A549 (cell line): ENCODE measurements around the gene SAMD13.

Source experiments
- CHD2 ChIP-seq: fragments of 150-350 bp; IDR thresholded peaks from 2 replicates; pipeline ENCODE4 v1.6.1; 2014; ENCODE audit warnings: low read length; ENCODE audit not compliant: partially characterized antibody
- CHD4 ChIP-seq: fragments of 200-600 bp; sonication (generic); IDR thresholded peaks from 2 replicates; pipeline ENCODE4 v1.6.1; 2016; ENCODE audit warnings: antibody characterized with exemption, mild to moderate bottlenecking, borderline replicate concordance
- CTCF ChIP-seq: fragments of >200 bp; sonication (Bioruptor Twin); formaldehyde crosslinking; IDR thresholded peaks from 3 replicates; pipeline ENCODE4 v1.5.1; 2016
- HDAC2 ChIP-seq: fragments of 200-600 bp; sonication (generic); IDR thresholded peaks from 2 replicates; pipeline ENCODE4 v1.6.1; 2016
- JUN ChIP-seq, 2 experiments: fragments of >200 bp; sonication (Bioruptor Twin); formaldehyde crosslinking; IDR thresholded peaks; 2 replicates in 1 of 2; 3 replicates in 1 of 2; pipeline ENCODE4 v1.6.1; 2016 to 2017
- MAZ ChIP-seq: fragments of 150-350 bp; IDR thresholded peaks from 2 replicates; pipeline ENCODE4 v1.6.1; 2014; ENCODE audit warnings: antibody characterized with exemption, low read depth, low read length, borderline replicate concordance
- MYC ChIP-seq: IDR thresholded peaks from 2 replicates; pipeline ENCODE4 v1.6.1; 2012; ENCODE audit warnings: mild to moderate bottlenecking, inconsistent platforms, low read length, improper control_type of control experiment, borderline replicate concordance
- PHF8 ChIP-seq: fragments of 200-600 bp; sonication (generic); IDR thresholded peaks from 2 replicates; pipeline ENCODE4 v1.6.1; 2016; ENCODE audit warnings: low read depth, mild to moderate bottlenecking, antibody characterized with exemption, moderate library complexity, borderline replicate concordance
- POLR2A ChIP-seq: IDR thresholded peaks from 2 replicates; pipeline ENCODE4 v1.6.1; 2012; ENCODE audit warnings: mild to moderate bottlenecking, low read length
- RAD21 ChIP-seq, 2 experiments: fragments of >200 bp in 1 of 2; sonication (Bioruptor Twin) in 1 of 2; formaldehyde crosslinking in 1 of 2; IDR thresholded peaks in 1 of 2; conservative IDR thresholded peaks in 1 of 2; 2 replicates in 1 of 2; 3 replicates in 1 of 2; pipeline ENCODE4 v1.6.1; 2012 to 2018; ENCODE audit warnings: inconsistent platforms in 1 of 2
- RARB ChIP-seq: fragments of 250-450 bp; sonication (Bioruptor Pico); IDR thresholded peaks from 2 replicates; pipeline ENCODE4 v1.8.0; 2021; ENCODE audit warnings: mild to moderate bottlenecking, moderate library complexity
- REST ChIP-seq: fragments of 200-600 bp; sonication (generic); IDR thresholded peaks from 2 replicates; pipeline ENCODE4 v1.6.1; 2016; ENCODE audit warnings: antibody characterized with exemption, mild to moderate bottlenecking, moderate library complexity
- RNF2 ChIP-seq: fragments of 200-600 bp; sonication (generic); IDR thresholded peaks from 2 replicates; pipeline ENCODE4 v1.6.1; 2016; ENCODE audit warnings: low read depth, mild to moderate bottlenecking, antibody characterized with exemption, moderate library complexity, borderline replicate concordance
- SMC3 ChIP-seq: fragments of >200 bp; sonication (Bioruptor Twin); formaldehyde crosslinking; IDR thresholded peaks from 3 replicates; pipeline ENCODE4 v1.6.1; 2018; ENCODE audit warnings: inconsistent platforms

- TF ChIP-seq CTCF, result no peak
- TF ChIP-seq MYC, result no peak
- no peak for TF ChIP-seq MAZ
- TF ChIP-seq PHF8, result no peak
- TF ChIP-seq REST, result no peak
- no peak for TF ChIP-seq RAD21 (conservative IDR thresholded peaks at IDR 0.05 in 1 of 2, IDR thresholded peaks at IDR 0.05 in 1 of 2)
- TF ChIP-seq SMC3, result no peak
- TF ChIP-seq CHD4, result no peak
- TF ChIP-seq POLR2A, result no peak
- TF ChIP-seq CHD2, result no peak
- no peak for TF ChIP-seq HDAC2
- TF ChIP-seq JUN (IDR thresholded peaks at IDR 0.05), result no peak
- TF ChIP-seq RNF2, result no peak
- no peak for TF ChIP-seq RARB (CRISPR knock-in tag)
These were observed 52.2 kb downstream of the SAMD13 start for GRCh38 chr1:84353695-84354094.
